SK-N-SH (cell line): ENCODE data around the gene ADGB.

Experiments
- RAD21 ChIP-seq: IDR thresholded peaks from 2 replicates; pipeline ENCODE4 v1.6.1; 2012; ENCODE audit warnings: mild to moderate bottlenecking, low read length
- RXRA ChIP-seq: IDR thresholded peaks from 2 replicates; pipeline ENCODE4 v1.4.0; 2012; ENCODE audit warnings: low read depth, mild to moderate bottlenecking, borderline replicate concordance
- TF ChIP-seq, protein P1 (sequence below): fragments of 200-600 bp; sonication (generic); IDR thresholded peaks from 2 replicates; pipeline ENCODE4 v1.6.1; 2017; ENCODE audit warnings: antibody characterized with exemption, mild to moderate bottlenecking, moderate library complexity

- TF ChIP-seq, protein P1, sequence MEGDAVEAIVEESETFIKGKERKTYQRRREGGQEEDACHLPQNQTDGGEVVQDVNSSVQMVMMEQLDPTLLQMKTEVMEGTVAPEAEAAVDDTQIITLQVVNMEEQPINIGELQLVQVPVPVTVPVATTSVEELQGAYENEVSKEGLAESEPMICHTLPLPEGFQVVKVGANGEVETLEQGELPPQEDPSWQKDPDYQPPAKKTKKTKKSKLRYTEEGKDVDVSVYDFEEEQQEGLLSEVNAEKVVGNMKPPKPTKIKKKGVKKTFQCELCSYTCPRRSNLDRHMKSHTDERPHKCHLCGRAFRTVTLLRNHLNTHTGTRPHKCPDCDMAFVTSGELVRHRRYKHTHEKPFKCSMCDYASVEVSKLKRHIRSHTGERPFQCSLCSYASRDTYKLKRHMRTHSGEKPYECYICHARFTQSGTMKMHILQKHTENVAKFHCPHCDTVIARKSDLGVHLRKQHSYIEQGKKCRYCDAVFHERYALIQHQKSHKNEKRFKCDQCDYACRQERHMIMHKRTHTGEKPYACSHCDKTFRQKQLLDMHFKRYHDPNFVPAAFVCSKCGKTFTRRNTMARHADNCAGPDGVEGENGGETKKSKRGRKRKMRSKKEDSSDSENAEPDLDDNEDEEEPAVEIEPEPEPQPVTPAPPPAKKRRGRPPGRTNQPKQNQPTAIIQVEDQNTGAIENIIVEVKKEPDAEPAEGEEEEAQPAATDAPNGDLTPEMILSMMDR: no peak
- TF ChIP-seq RXRA: no peak
- TF ChIP-seq RAD21: no peak
These were observed 15.9 kb upstream of the ADGB start for GRCh38 chr6:146582857-146583256.
